Thyroid gland (tissue), 4 donors: ENCODE measurements around the gene EGFR.

Experiments
- CTCF ChIP-seq, 6 experiments: fragments of 200-600 bp in 3 of 6; fragments of 450-650 bp in 3 of 6; sonication (generic) in 3 of 6; IDR thresholded peaks; one replicate each; pipeline ENCODE4 v1.5.1; 2016 to 2019; ENCODE audit warnings: antibody characterized with exemption in 6 of 6, mild to moderate bottlenecking in 2 of 6, inconsistent platforms in 1 of 6, moderate library complexity in 1 of 6
- POLR2A ChIP-seq, 2 donors: fragments of 450-650 bp; IDR thresholded peaks; one replicate each; pipeline ENCODE4 v1.6.1; 2017; ENCODE audit warnings: antibody characterized with exemption in 2 of 2, mild to moderate bottlenecking in 2 of 2, moderate library complexity in 1 of 2

- TF ChIP-seq CTCF (IDR thresholded peaks at IDR 0.05), result no peak
- TF ChIP-seq POLR2A (IDR thresholded peaks at IDR 0.05), result no peak
Observed at GRCh38 chr7:55148571-55148970, 129.8 kb downstream of the EGFR start.
